NCI-H2107 treated with DMSO at 0.1 percent for 48 hours (cell line): Measurements from ENCODE around the gene KIF26B.
A peak's percentile ranks its signal among the peaks of the same experiment; 100 is the strongest.
"Not testable (repeated sequence)": the region's sequence is repeated elsewhere in the genome, so short reads cannot be mapped to it uniquely, and the experiment has no call there.

Experiments
- DNase-seq: peaks from one replicate; lab custom pipeline; 2025; ENCODE audit not compliant: unreplicated experiment; lab: John Stamatoyannopoulos, UW

KIF26B gene

GRCh38 chr1:245710961-245711903 is 556.4 kb downstream of the KIF26B start:
- DNase-seq = no peak

- DNase-seq = not testable (repeated sequence)
Observed at GRCh38 chr1:245714027-245714426, 559.2 kb downstream of the KIF26B start.

GRCh38 chr1:245715291-245715701 is 560.5 kb downstream of the KIF26B start:
- peak; percentile 6 for DNase-seq

GRCh38 chr1:245715970-245716369 is 561.2 kb downstream of the KIF26B start:
- no peak for DNase-seq

- no peak for DNase-seq
Observed at GRCh38 chr1:245716561-245716960, 561.8 kb downstream of the KIF26B start.

GRCh38 chr1:245717611-245718010 is 562.8 kb downstream of the KIF26B start:
- DNase-seq = no peak

- no peak for DNase-seq
Observed at GRCh38 chr1:245718123-245718522, 563.3 kb downstream of the KIF26B start.

- no peak for DNase-seq
Observed at GRCh38 chr1:245718951-245719350, 564.2 kb downstream of the KIF26B start.

GRCh38 chr1:245721488-245721887 is 566.7 kb downstream of the KIF26B start:
- DNase-seq = no peak

GRCh38 chr1:245728035-245728434 is 573.2 kb downstream of the KIF26B start:
- not testable (repeated sequence) for DNase-seq

GRCh38 chr1:245730801-245731200 is 576.0 kb downstream of the KIF26B start:
- DNase-seq = no peak

- DNase-seq = not testable (repeated sequence)
Observed at GRCh38 chr1:245740336-245740735, 585.6 kb downstream of the KIF26B start.

- peak; percentile 27 for DNase-seq
Observed at GRCh38 chr1:245742896-245743295, 588.1 kb downstream of the KIF26B start.

GRCh38 chr1:245748240-245748639 is 593.5 kb downstream of the KIF26B start:
- DNase-seq = no peak

GRCh38 chr1:245748646-245749045 is 593.9 kb downstream of the KIF26B start:
- DNase-seq = no peak

- DNase-seq = no peak
Observed at GRCh38 chr1:245749053-245749452, 594.3 kb downstream of the KIF26B start.

GRCh38 chr1:245750261-245750660 is 595.5 kb downstream of the KIF26B start:
- DNase-seq = no peak

- no peak for DNase-seq
Observed at GRCh38 chr1:245751116-245751515, 596.3 kb downstream of the KIF26B start.

GRCh38 chr1:245751726-245752470 is 597.1 kb downstream of the KIF26B start:
- no peak for DNase-seq

- no peak for DNase-seq
Observed at GRCh38 chr1:245752561-245752960, 597.8 kb downstream of the KIF26B start.

- DNase-seq = no peak
Observed at GRCh38 chr1:245753807-245754206, 599.0 kb downstream of the KIF26B start.

- no peak for DNase-seq
Observed at GRCh38 chr1:245754463-245754961, 599.7 kb downstream of the KIF26B start.
